ENCODE results near the gene AFAP1L2.

Gene AFAP1L2

GRCh38 chr10:114245121-114245791, 159.0 kb downstream of the AFAP1L2 start:
- peak overlapping the region; percentile 96 for H3K27ac ChIP-seq
- peak; percentile 98 for DNase-seq (ENCODE audit: low spot score)

More at GRCh38 chr10:114245121-114245791, 159.0 kb downstream of the AFAP1L2 start:
- ChIA-PET POLR2A (ENCODE audit: low non-redundant PET) (no interaction called here), CTCF (interaction anchor here (0.5 to 1.1 kb wide), 6 partner anchors 10 to 265 kb away, joined by 3 to 5 read pairs (median 3); no protein-coding TSS in a partner anchor)
- TF ChIP-seq CTCF (conservative IDR thresholded peaks at IDR 0.05; ENCODE audit: low read depth): no peak
